HG02884 (cell line): Measurements from ENCODE around the gene ZNF346.
A peak's percentile ranks its signal among the peaks of the same experiment; 100 is the strongest.
"Not testable (repeated sequence)": the region's sequence is repeated elsewhere in the genome, so short reads cannot be mapped to it uniquely, and the experiment has no call there.

Source experiments
- ATAC-seq: cut with Tn5 transposase; IDR thresholded peaks from one replicate; pipeline ENCODE4 v1.9.1; 2021; ENCODE audit warnings: mild to moderate bottlenecking, moderate library complexity; ENCODE audit not compliant: unreplicated experiment

ZNF346 gene

GRCh38 chr5:177022386-177023302, at the start of gene ZNF346:
ZNF346 (plus strand) TSS chr5:177022696; CDS start chr5:177022739, 43 bp downstream.
- peak; percentile 75 for ATAC-seq

GRCh38 chr5:176979669-176980068, 42.8 kb upstream of the ZNF346 start:
- ATAC-seq = no peak

GRCh38 chr5:176980818-176981217, 41.7 kb upstream of the ZNF346 start:
- no peak for ATAC-seq

GRCh38 chr5:176983112-176983511, 39.4 kb upstream of the ZNF346 start:
- ATAC-seq = not testable (repeated sequence)

GRCh38 chr5:176983593-176983992, 38.9 kb upstream of the ZNF346 start:
- ATAC-seq = not testable (repeated sequence)

GRCh38 chr5:176984176-176984575, 38.3 kb upstream of the ZNF346 start:
- ATAC-seq = not testable (repeated sequence)

GRCh38 chr5:176985516-176985915, 37.0 kb upstream of the ZNF346 start:
- no peak for ATAC-seq

GRCh38 chr5:176986280-176986679, 36.2 kb upstream of the ZNF346 start:
- ATAC-seq = no peak

- ATAC-seq = no peak
These were observed 34.9 kb upstream of the ZNF346 start for GRCh38 chr5:176987583-176987982.

GRCh38 chr5:176993081-176993480, 29.4 kb upstream of the ZNF346 start:
- ATAC-seq = not testable (repeated sequence)

- peak; percentile 40 for ATAC-seq
These were observed 27.9 kb upstream of the ZNF346 start for GRCh38 chr5:176994460-176995121.

- ATAC-seq = no peak
These were observed 27.4 kb upstream of the ZNF346 start for GRCh38 chr5:176995122-176995490.

GRCh38 chr5:176995896-176996767, 26.4 kb upstream of the ZNF346 start:
- no peak for ATAC-seq

- no peak for ATAC-seq
These were observed 25.7 kb upstream of the ZNF346 start for GRCh38 chr5:176996780-176997179.

- no peak for ATAC-seq
These were observed 23.7 kb upstream of the ZNF346 start for GRCh38 chr5:176998828-176999227.

- not testable (repeated sequence) for ATAC-seq
These were observed 23.0 kb upstream of the ZNF346 start for GRCh38 chr5:176999526-176999925.

- ATAC-seq = no peak
These were observed 18.8 kb upstream of the ZNF346 start for GRCh38 chr5:177003649-177004048.

- ATAC-seq = no peak
These were observed 17.5 kb upstream of the ZNF346 start for GRCh38 chr5:177004961-177005360.

- ATAC-seq = peak; percentile 13
These were observed 16.8 kb upstream of the ZNF346 start for GRCh38 chr5:177005619-177006264.

- peak; percentile 79 for ATAC-seq
These were observed 16.1 kb upstream of the ZNF346 start, which contains the start of gene UIMC1 for GRCh38 chr5:177006265-177006972. UIMC1 (minus strand) TSS chr5:177006779; CDS start chr5:176982615, 24,164 bp downstream.
